ENCODE results near the gene BET1L. TPM values are rescaled to one million over a fixed set of nuclear protein-coding genes. Genes with fewer than 3 reads are reported as not detected.

BET1L gene
- total RNA-seq, 2 experiments from 2014 or later = 16.2 to 47.4 TPM

- no peak for DNase-seq (ENCODE audit: low spot score)
- Histone ChIP-seq H2AFZ (ENCODE audit: low read length) (no peak overlapping the region), H3K27ac (ENCODE audit: low read depth, low read length, poor library complexity, severe bottlenecking) (no peak overlapping the region), H4K20me1 (ENCODE audit: insufficient read depth, low read length) (no peaks in the 10 kb centered on the region), H3K36me3 (ENCODE audit: insufficient read depth, low read length) (peaks cover 72% of the 10 kb centered on the region), H3K9me2 (ENCODE audit: insufficient read depth, low read length) (no peaks in the 10 kb centered on the region), H3K79me2 (ENCODE audit: insufficient read depth, low read depth, low read length) (peaks cover 23% of the 10 kb centered on the region), H3K4me3 (ENCODE audit: low read depth, low read length, poor library complexity, severe bottlenecking) (no peak overlapping the region), H3K9me3 (ENCODE audit: low read length) (no peaks in the 10 kb centered on the region), H3K4me1 (ENCODE audit: insufficient read depth, low read length, poor library complexity, severe bottlenecking) (peaks cover 14% of the 10 kb centered on the region), H3K4me2 (ENCODE audit: low read length) (no peak overlapping the region)
- no TSS peak for BruUV-seq (replicated peaks)
- ChIA-PET POLR2A (no interaction called here), CTCF (ENCODE audit: unreplicated experiment) (no interaction called here)
- TF ChIP-seq EZH2phosphoT487 (IDR thresholded peaks at IDR 0.05; ENCODE audit: borderline replicate concordance, low read depth, low read length) = no peak
- TF ChIP-seq, protein P1, sequence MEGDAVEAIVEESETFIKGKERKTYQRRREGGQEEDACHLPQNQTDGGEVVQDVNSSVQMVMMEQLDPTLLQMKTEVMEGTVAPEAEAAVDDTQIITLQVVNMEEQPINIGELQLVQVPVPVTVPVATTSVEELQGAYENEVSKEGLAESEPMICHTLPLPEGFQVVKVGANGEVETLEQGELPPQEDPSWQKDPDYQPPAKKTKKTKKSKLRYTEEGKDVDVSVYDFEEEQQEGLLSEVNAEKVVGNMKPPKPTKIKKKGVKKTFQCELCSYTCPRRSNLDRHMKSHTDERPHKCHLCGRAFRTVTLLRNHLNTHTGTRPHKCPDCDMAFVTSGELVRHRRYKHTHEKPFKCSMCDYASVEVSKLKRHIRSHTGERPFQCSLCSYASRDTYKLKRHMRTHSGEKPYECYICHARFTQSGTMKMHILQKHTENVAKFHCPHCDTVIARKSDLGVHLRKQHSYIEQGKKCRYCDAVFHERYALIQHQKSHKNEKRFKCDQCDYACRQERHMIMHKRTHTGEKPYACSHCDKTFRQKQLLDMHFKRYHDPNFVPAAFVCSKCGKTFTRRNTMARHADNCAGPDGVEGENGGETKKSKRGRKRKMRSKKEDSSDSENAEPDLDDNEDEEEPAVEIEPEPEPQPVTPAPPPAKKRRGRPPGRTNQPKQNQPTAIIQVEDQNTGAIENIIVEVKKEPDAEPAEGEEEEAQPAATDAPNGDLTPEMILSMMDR (conservative IDR thresholded peaks at IDR 0.05; ENCODE audit: low read length) = no peak
- intact Hi-C loops (cut with micrococcal nuclease; ENCODE audit: unreplicated experiment) = no loop called here
Observed at GRCh38 chr11:213111-213510, 5.9 kb upstream of the BET1L start.

DNA sequence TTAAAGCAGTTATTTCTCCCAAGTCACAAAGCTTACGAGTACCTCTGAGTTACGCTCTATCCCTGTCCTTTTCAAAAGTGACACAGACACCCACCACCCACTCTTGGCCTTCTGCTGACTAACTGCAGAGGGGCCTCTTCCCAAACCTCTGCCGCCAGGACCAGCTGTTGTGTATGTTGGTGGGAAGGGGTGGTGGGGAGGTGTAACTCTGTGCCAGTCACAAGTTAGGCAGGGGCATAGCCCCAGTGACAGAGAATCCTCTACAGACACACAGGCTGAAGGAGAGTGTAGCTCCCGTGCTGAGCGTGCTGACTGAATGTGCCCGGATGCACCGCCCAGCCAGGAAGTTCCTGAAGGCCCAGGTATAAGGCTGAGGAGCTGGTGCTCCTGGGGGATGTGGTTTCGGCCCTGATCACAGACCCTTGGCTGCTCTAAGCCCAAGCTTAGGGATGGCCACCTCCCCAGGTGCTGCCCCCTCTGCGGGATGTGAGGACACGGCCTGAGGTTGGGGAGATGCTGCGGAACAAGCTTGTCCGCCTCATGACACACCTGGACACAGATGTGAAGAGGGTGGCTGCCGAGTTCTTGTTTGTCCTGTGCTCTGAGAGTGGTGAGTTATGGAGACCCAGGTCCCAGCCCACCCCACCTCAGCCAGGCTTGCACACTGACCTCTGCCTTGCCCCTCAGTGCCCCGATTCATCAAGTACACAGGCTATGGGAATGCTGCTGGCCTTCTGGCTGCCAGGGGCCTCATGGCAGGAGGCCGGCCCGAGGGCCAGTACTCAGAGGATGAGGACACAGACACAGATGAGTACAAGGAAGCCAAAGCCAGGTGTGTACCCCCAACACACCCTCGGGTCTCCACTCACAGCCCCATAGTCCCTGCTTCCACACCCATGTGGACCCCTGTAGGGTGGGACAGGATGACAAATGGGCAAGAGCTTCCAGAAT is 5.2 kb upstream of the BET1L start:
- Histone ChIP-seq H3K36me3 (ENCODE audit: insufficient read depth, low read length) (peaks cover 72% of the 10 kb centered on the region), H3K79me2 (ENCODE audit: insufficient read depth, low read depth, low read length) (peaks cover 25% of the 10 kb centered on the region), H3K9me2 (ENCODE audit: insufficient read depth, low read length) (no peaks in the 10 kb centered on the region), H4K20me1 (ENCODE audit: insufficient read depth, low read length) (no peaks in the 10 kb centered on the region), H2AFZ (ENCODE audit: low read length) (no peak overlapping the region), H3K27ac (ENCODE audit: low read depth, low read length, poor library complexity, severe bottlenecking) (no peak overlapping the region), H3K4me1 (ENCODE audit: insufficient read depth, low read length, poor library complexity, severe bottlenecking) (peaks cover 14% of the 10 kb centered on the region), H3K9me3 (ENCODE audit: low read length) (no peaks in the 10 kb centered on the region), H3K4me2 (ENCODE audit: low read length) (no peak overlapping the region), H3K4me3 (ENCODE audit: low read depth, low read length, poor library complexity, severe bottlenecking) (no peak overlapping the region)
- intact Hi-C loops (cut with micrococcal nuclease; ENCODE audit: unreplicated experiment) = no loop called here
- ChIA-PET CTCF (ENCODE audit: unreplicated experiment) (no interaction called here), POLR2A (no interaction called here)
- TF ChIP-seq, protein P1 (conservative IDR thresholded peaks at IDR 0.05; ENCODE audit: low read length) = no peak
- TF ChIP-seq EZH2phosphoT487 (IDR thresholded peaks at IDR 0.05; ENCODE audit: borderline replicate concordance, low read depth, low read length) = no peak
- no TSS peak for BruUV-seq (replicated peaks)
- no peak for DNase-seq (ENCODE audit: low spot score)

GRCh38 chr11:211741-212140 is 4.5 kb upstream of the BET1L start:
- no peak overlapping the region for H3K4me2 ChIP-seq (ENCODE audit: low read length)
- TF ChIP-seq EZH2phosphoT487 (IDR thresholded peaks at IDR 0.05; ENCODE audit: borderline replicate concordance, low read depth, low read length) = no peak
- H3K4me1 ChIP-seq (ENCODE audit: insufficient read depth, low read length, poor library complexity, severe bottlenecking) = peaks cover 14% of the 10 kb centered on the region
- H4K20me1 ChIP-seq (ENCODE audit: insufficient read depth, low read length) = no peaks in the 10 kb centered on the region
- no TSS peak for BruUV-seq (replicated peaks)
- intact Hi-C loops (cut with micrococcal nuclease; ENCODE audit: unreplicated experiment) = no loop called here
- H3K79me2 ChIP-seq (ENCODE audit: insufficient read depth, low read depth, low read length) = peaks cover 27% of the 10 kb centered on the region
- ChIA-PET CTCF (ENCODE audit: unreplicated experiment) (no interaction called here), POLR2A (no interaction called here)
- no peaks in the 10 kb centered on the region for H3K9me2 ChIP-seq (ENCODE audit: insufficient read depth, low read length)
- H3K9me3 ChIP-seq (ENCODE audit: low read length) = no peaks in the 10 kb centered on the region
- no peak for DNase-seq (ENCODE audit: low spot score)
- no peak overlapping the region for H3K27ac ChIP-seq (ENCODE audit: low read depth, low read length, poor library complexity, severe bottlenecking)
- no peak overlapping the region for H3K4me3 ChIP-seq (ENCODE audit: low read depth, low read length, poor library complexity, severe bottlenecking)
- peaks cover 71% of the 10 kb centered on the region for H3K36me3 ChIP-seq (ENCODE audit: insufficient read depth, low read length)
- no peak overlapping the region for H2AFZ ChIP-seq (ENCODE audit: low read length)

All from OCI-LY7 (cell line).